Colonic mucosa (tissue), 4 donors: ENCODE results near the gene ITCH. TPM values are rescaled to one million over a fixed set of nuclear protein-coding genes. Genes with fewer than 3 reads are reported as not detected.

Experiments used
- DNase-seq: peaks from one replicate; pipeline ENCODE4 v3.0.0-alpha.2; 2020
- H3K27ac ChIP-seq: fragments of 200-600 bp; one replicate; pipeline ENCODE4 v1.8.0; 2021
- H3K27me3 ChIP-seq: fragments of 200-600 bp; one replicate; pipeline ENCODE4 v1.8.0; 2021
- H3K36me3 ChIP-seq: fragments of 200-600 bp; one replicate; pipeline ENCODE4 v1.8.0; 2021
- H3K4me1 ChIP-seq: fragments of 200-600 bp; one replicate; pipeline ENCODE4 v1.8.0; 2021; ENCODE audit warnings: mild to moderate bottlenecking
- H3K4me3 ChIP-seq: fragments of 200-600 bp; one replicate; pipeline ENCODE4 v1.8.0; 2021
- H3K9ac ChIP-seq, 2 donors: one replicate each; pipeline ENCODE4 v1.7.0; 2013; ENCODE audit warnings: control low read depth in 2 of 2, low read depth in 2 of 2, low read length in 2 of 2
- H3K9me3 ChIP-seq: fragments of 200-600 bp; one replicate; pipeline ENCODE4 v1.8.0; 2021
- intact Hi-C: fragments of 100-400 bp; cut with DNase I; formaldehyde crosslinking; loops from one replicate; pipeline ENCODE4 v1.14.1; 2022
- total RNA-seq, 2 donors: library from RNA; stranded (reverse); fragmentation: NEBNext Ultra II Directional in 1 of 2; extraction: Animal tissue kit (Norgen Biotek cat#: 25700) in 1 of 2; gene quantifications; one replicate each; pipeline ENCODE4 v1.2.1, GENCODE V29; 2021
- TF ChIP-seq, protein P1 (sequence below): fragments of 200-600 bp; IDR thresholded peaks from one replicate; pipeline ENCODE4 v1.8.0; 2022; ENCODE audit warnings: antibody characterized with exemption, mild to moderate bottlenecking
- donor health status: healthy.
- donor health status: DM: no; HTN: no; CAD: no.
- donor health status: DM: no; HTN: no; CAD: no.

The ITCH gene
- total RNA-seq, 2 donors from 2014 or later: 50.0 to 71.4 TPM

DNA sequence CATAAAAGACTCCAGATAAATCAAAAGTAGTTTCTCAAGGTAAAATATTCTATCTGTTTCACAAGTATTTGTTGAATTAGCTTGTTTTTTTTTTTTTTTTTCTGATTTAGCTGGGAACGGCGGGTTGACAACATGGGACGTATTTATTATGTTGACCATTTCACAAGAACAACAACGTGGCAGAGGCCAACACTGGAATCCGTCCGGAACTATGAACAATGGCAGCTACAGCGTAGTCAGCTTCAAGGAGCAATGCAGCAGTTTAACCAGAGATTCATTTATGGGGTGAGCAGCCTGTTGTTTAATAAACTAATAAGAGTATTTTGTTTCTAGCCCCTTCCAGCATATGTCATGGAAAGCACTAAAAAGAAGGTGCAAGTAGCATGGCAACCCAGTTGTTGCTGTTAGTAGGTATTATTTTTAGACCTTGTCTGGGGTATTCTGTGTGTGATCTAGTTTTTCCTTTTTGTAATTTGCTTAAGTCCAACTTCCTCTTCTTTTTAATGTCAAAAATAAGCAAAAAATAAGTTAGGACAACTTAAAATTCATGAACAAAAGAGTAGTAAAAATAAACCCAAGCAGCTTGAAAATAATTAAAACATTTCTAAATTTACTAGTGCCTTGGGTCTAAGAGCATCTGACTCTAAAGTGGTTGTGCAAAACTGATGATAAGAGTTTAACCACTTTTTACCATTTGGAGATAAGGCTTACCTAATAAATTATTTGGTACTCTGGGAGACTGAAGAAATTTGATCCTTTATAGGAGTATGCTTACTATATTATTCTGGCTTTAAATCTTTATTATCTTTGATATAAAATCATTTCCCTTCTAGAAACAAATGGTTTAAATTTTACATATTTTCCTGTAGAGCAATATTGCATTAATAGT lies 82.3 kb downstream of the ITCH start:
- no peak overlapping the region for H3K4me3 ChIP-seq
- no peaks in the 10 kb centered on the region for H3K27me3 ChIP-seq
- no peaks in the 10 kb centered on the region for H3K36me3 ChIP-seq
- no peaks in the 10 kb centered on the region for H3K9me3 ChIP-seq
- no peak for DNase-seq
- TF ChIP-seq, protein P1, sequence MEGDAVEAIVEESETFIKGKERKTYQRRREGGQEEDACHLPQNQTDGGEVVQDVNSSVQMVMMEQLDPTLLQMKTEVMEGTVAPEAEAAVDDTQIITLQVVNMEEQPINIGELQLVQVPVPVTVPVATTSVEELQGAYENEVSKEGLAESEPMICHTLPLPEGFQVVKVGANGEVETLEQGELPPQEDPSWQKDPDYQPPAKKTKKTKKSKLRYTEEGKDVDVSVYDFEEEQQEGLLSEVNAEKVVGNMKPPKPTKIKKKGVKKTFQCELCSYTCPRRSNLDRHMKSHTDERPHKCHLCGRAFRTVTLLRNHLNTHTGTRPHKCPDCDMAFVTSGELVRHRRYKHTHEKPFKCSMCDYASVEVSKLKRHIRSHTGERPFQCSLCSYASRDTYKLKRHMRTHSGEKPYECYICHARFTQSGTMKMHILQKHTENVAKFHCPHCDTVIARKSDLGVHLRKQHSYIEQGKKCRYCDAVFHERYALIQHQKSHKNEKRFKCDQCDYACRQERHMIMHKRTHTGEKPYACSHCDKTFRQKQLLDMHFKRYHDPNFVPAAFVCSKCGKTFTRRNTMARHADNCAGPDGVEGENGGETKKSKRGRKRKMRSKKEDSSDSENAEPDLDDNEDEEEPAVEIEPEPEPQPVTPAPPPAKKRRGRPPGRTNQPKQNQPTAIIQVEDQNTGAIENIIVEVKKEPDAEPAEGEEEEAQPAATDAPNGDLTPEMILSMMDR: no peak
- no peaks in the 10 kb centered on the region for H3K4me1 ChIP-seq
- intact Hi-C loops: no loop called here
- H3K27ac ChIP-seq: no peak overlapping the region
- H3K9ac ChIP-seq: no peak overlapping the region

DNA sequence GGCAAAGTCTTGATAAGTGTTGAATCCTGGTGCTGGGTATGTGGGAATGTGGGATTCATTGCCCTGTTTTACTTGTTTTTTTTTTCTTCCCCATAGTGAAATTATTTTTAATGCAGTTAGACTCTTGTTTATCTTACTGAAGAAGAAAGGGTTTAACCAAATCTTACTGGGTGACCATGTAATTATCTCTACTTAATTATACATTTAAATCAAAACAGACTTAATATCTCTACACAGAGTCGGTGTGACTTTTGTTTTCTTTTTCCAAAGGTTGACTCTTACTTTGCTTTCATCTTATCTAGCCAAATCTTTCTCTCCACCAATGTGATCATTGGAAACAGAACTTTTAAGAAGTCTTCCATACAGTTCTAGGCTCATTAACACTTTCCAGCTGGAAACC lies 85.4 kb downstream of the ITCH start:
- Histone ChIP-seq H3K27ac (no peak overlapping the region), H3K36me3 (no peaks in the 10 kb centered on the region), H3K4me3 (no peak overlapping the region), H3K4me1 (no peaks in the 10 kb centered on the region), H3K9me3 (no peaks in the 10 kb centered on the region), H3K9ac (no peak overlapping the region), H3K27me3 (no peaks in the 10 kb centered on the region)
- intact Hi-C loops: no loop called here
- DNase-seq: no peak
- TF ChIP-seq, protein P1: no peak

DNA sequence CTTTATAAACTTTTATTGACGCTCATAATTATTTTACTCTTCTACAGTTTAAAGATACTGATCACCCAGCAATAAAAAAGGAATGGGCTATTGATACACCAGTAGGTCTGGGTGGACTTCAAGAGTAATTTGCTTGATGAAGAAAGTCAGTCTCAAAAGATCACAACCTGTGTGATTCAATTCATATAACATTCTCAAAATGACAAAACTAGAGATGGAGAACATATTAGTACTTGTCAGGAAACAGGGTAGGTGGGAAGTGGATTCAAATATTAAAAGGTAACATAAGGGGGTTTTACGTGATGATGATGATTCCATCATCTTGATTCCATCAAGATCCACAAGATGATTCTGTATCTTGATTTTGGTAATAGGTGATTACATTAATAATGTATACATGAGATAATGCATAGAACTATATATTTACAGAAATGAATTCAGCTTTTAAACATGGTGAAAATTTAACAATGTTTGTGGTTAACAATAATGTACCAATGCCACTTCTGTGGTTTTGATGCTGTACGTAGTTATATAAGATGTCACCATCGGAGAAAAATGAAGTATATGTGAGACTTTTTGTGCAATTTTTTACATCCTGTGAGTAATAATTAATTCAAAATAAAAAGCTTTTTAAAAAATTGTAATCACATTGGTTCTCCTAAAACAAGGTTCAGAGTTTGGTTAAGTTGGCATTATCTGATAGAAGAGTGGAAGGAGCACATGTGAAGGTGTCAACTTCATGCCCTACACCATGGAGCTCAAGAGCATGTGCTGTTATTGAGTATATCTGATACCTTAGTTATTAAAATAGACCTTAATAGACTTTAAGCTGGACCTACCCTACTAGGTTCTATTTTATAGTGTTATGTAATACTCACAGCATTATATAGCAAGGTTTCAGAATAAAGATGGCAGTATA lies 86.9 kb downstream of the ITCH start:
- TF ChIP-seq, protein P1: no peak
- no peaks in the 10 kb centered on the region for H3K36me3 ChIP-seq
- DNase-seq: no peak
- no peak overlapping the region for H3K27ac ChIP-seq
- H3K4me1 ChIP-seq: no peaks in the 10 kb centered on the region
- H3K4me3 ChIP-seq: no peak overlapping the region
- H3K9ac ChIP-seq: no peak overlapping the region
- intact Hi-C loops: no loop called here
- H3K27me3 ChIP-seq: no peaks in the 10 kb centered on the region
- no peaks in the 10 kb centered on the region for H3K9me3 ChIP-seq

DNA sequence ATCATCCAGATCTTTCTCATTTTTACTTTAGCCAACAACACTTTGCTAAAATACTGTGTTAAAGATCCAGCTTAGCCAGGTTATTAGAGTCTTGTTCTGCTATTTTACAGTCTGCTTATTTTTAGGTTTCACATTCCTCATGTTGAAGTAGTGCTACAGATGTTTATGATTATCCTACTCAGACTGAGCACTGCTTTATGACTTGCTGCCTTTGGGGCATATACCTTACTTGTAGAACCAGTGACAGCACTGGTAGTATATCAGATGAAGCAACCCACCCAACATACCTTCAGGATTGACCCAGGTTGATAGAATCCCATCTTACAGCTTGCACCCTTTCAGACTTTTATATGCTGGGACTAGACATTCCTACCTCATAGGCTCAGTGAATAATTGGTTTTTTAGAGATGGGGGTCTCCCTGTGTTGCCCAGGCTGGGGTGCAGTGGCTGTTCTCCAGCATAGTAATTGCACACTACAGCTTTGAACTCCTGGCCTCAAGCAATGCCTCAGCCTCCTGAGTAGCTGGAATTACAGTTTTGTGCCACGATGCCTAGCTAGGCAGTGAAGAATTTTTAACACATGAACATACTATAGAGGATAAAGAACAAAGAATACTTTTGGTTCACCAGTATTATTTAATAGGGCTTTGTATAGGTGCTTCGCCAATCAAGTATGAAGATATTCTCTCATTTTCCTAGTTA lies 89.4 kb downstream of the ITCH start:
- intact Hi-C loops: no loop called here

More for the DNA sequence above, 89.4 kb downstream of the ITCH start:
- Histone ChIP-seq H3K9me3 (no peaks in the 10 kb centered on the region), H3K4me1 (no peaks in the 10 kb centered on the region), H3K9ac (no peak overlapping the region), H3K36me3 (no peaks in the 10 kb centered on the region), H3K27ac (no peak overlapping the region), H3K4me3 (no peak overlapping the region), H3K27me3 (no peaks in the 10 kb centered on the region)
- TF ChIP-seq, protein P1: no peak
- DNase-seq: no peak
